Fibroblast of skin of scalp (primary cell): ENCODE data around the gene CNTN4.

Experiments
- DNase-seq: peaks from one replicate; pipeline ENCODE4 v3.0.0-alpha.2; 2013

The CNTN4 gene

DNA sequence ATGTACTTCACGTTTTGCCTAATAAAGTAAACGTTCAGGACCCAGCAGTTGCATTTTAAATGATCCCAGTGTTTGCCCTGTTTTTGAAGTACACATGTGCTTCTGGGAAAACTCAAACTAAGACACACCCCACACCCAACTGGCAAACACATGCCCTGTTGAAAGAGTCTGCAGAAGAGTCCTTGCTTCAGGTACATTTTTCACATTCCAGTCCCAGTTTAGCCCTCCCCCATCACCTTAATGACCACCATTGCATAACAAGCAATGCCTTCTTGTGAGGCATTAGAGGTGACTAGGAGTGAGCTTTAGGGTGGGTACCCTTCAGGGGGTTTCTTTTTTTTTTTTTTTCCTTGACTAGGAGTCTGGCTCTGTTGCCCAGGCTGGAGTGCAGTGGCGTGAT is 322.3 kb downstream of the CNTN4 start:
- no peak for DNase-seq

DNA sequence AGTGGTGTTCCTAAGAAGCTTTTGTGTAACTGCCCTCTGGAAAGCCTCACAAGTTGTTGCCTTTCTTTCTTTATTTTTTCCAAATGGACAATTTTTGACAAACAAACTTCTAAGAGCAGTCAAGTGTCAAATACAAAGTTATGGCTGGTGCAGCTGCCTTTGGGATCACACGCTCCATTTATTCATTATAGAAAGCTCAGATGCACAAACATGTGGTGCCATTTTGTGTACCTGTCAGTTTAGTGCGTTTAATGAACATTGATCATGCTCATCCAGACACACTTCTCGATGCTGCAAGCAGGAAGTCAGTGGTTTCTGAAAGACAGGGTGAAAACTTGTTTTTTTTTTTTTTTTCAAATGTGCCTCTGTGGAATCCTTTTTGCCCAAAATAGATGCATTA is 324.5 kb downstream of the CNTN4 start:
- no peak for DNase-seq

DNA sequence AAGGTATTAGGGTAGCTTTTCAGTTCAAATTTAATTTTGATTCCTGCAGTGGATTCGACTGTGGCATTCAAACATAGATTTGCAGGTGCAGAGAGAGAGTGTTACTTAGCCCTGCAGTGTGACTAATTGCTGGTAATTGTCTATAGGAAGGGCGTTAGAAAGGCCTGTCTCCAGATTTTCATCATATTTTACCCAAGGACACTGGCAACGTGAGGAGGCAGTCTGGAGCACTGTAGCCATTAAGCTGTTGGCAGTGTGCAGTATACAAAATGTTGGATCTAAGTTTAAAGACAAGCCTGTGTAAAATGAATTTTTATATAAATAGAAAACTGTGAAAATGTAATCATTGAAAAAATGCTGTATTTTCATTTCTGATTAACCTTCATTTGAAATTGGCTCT is 342.9 kb downstream of the CNTN4 start:
- no peak for DNase-seq

DNA sequence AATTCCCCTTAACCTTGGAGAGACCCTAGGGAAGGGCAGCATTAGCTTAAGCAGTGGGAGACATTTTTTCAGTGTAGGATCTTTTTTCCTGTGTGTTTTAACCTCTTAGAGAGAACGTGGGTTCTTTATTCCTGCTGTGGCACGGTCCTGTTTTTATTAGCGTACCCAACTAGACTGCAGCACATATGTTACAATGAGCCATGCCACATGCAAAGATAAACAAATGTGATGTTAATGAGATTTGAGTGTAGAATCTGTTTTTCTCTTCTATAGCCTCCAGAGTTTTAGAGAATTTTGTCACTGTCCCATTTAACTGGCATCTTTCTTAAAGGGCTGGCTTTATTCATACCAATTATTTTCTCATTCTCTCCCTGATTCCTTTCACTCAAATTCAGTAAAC is 347.5 kb downstream of the CNTN4 start:
- DNase-seq: no peak

GRCh38 chr3:2452249-2452648 is 353.6 kb downstream of the CNTN4 start:
- no peak for DNase-seq

DNA sequence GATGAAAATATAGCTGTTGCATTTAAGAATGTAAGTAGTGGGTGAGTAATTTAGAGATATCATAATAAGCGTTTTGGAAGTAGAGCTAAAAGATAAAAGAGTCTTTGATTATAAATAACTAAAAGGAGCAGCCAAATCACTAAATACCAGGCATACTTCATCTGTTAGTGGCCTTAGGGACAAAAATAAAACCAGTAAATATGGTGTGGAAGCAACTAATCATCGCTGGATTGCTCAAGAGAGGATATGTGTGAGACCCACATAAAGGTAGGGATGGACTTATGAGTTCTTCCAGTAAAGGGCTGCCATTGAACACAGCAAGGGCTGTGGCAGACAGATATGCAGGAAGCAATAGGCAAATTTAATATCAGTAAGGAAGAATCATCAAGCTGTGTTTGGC is 356.2 kb downstream of the CNTN4 start:
- DNase-seq: no peak

DNA sequence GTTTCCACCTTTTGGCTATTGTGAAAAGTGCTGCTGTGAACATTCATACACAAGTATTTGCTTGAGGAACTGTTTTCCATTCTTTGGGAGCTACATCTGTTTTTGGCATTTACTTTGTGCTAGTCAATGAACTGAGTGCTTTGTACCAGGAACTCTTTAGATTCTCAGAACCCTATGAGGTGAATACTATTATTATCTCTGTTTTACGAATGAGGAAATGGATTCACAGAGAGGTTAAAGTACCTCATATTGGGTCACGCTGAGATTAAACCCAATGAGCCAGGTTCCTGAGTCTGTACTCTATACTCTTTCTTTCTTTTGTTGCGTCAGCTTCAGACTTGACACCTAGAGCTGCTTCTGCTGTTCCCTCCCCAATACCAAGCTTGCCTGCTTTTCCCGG is 358.1 kb downstream of the CNTN4 start:
- DNase-seq: no peak

DNA sequence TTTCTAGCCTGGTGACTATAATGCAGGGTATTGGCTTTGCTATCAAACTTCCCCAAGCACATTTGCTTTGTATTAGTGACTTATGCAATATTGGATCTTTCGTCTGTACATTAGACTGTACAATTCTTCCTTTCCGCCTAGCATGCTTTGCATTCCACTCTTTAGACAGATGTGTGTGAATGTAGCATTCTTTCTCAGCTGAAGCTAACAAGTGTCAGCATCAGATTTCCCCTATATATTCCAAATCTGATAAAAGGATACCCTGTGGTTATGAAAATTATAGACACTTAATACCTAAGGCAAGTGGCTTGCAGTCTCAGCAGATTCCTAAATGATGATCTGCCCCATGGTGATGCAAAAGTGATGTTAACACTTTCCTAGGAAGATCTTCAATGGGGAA is 360.1 kb downstream of the CNTN4 start:
- DNase-seq: peak; percentile 27

DNA sequence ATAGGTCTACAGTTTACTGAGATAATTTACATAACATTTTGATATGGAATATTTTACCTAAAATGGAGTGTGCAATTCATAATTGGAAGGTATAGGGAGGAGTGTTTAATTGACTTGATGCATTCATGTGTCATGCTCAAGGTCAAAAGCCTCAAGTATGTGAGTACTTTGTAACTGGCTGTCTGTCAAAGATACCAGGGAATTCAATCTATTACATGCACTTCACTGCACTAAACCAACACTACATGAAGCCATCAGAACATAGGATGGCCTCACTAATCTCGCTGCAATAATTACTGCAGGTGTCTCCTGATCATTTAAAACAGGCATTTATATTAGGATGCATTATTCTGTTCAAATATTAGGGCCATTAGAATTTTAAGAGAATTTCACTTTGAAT is 367.2 kb downstream of the CNTN4 start:
- DNase-seq: no peak

DNA sequence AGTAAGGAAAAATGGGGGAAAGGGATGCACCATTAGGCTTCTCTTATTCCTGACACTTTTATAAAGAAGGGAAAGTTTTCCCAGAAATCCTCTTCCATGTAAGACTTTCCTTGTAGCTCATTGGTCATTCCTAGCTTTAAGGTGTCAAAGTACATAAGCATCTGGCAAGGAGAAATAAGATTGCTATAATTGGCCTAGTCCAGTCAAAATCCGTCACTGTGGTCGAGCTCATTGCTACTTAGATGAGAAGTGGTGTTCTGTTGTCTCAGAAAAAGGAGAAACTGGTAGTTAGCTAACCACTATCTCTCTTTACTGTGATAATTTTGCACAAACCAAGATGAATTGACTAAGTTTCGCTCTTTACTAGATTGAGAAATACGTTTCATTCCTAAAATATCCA is 370.1 kb downstream of the CNTN4 start:
- no peak for DNase-seq

DNA sequence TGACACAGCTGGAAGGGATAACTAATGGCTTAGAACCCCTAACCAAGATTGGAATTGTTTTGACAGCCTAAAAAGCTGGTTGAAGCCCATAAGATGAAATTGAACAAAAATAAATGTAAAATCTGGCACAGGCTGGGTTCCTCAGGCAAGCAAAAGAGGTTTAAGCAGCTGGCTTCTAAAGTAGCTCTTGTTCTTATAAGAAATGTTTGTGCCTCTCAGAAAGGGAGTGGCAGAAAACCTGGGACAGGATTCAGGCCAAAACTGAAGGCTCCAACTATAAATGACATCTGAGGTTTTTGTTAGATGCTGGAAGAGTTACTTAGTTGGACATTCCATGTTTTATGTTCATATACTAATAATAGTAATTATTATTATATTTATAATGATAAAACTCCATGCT is 378.3 kb downstream of the CNTN4 start:
- no peak for DNase-seq

GRCh38 chr3:2477620-2478019 is 379.0 kb downstream of the CNTN4 start:
- DNase-seq: no peak

DNA sequence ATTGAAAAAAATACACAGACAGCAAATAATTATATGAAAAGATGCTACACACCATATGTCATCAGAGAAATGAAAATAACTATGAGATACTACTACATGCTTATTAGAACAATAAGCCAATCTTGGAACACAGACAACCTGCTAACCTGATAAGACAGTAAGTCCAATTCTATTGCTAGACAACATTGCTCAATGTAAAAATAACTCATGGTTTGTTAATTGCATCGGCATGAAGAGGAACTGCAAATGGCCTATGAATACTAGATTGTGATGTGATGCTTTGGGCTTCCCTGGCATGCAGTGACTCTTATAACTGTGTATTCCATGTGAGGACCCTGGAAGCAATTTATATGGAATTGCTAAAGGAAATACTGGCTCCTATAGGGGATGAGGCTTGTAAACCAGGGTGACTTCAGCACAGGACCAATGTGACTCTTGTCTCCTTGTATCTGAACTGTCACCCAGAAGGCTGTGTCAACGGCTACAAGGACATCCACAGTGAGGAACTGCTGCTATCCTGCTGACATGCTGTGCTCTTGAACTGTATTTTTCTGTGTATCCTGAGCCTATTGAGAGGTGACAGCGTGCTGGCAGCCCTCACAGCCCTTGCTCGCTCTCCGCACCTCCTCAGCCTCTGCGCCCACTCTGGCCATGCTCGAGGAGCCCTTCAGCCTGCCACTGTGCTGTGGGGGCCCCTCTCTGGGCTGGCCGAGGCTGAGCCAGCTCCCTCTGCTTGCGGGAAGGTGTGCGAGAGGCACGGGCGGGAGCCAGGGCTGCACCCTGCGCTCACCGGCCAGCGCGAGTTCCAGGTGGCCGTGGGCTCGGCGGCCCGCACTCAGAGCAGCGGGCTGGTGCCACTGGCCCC is 385.7 kb downstream of the CNTN4 start:
- DNase-seq: no peak

DNA sequence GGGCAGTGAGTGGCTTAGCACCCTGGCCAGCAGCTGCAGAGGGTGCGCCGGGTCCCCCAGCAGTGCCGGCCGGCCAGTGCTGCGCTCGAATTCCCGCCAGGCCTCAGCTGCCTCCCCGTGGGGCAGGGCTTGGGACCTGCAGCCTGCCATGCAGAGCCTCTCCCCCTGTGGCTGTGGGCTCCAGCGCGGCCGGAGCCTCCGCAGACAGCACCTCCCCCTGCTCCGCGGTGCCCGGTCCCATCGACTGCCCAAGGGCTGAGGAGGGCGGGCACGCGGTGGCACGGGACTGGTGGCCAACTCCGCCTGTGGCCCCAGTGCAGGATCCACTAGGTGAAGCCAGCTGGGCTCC is 386.3 kb downstream of the CNTN4 start:
- no peak for DNase-seq

DNA sequence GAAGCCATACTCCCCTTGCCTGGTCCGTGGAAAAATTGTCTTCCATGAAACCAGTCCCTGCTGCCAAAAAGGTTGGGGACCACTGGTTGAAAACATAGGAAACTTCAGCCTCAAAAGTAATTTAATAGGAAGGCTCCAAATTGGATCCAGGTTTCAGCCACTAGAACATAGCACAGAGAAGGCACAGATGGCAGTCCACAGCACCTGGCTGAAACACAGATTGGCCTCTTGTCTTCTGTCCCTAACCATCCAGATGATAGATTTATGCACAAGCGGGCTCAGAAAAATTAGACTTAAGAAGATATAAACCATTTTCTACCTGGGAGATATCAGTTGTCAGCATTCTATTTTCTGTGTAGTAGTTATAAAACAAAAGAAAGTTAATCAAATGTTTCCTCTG is 397.1 kb downstream of the CNTN4 start:
- DNase-seq: no peak

DNA sequence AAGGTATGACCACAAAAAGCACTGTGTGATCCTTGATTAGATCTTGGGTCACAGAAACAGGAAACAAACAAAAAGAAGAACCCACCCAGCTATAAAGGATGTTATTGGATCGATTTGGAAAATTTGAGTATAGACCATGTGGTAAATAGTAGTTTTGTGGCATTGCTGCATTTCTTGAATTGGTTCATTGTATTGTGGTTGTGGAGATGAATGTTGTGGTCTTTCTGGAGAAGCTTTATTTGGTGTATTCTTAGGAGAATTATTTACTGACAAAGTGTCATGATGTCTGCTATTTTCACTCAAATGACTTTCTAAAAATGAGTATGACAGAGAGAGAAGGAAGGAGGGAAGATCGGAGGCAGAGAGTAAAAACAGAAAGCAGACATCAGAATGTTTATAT is 406.2 kb downstream of the CNTN4 start:
- DNase-seq: no peak

GRCh38 chr3:2506776-2507175 is 408.1 kb downstream of the CNTN4 start:
- no peak for DNase-seq

- no peak for DNase-seq
These were observed 412.0 kb downstream of the CNTN4 start for GRCh38 chr3:2510591-2511145.

DNA sequence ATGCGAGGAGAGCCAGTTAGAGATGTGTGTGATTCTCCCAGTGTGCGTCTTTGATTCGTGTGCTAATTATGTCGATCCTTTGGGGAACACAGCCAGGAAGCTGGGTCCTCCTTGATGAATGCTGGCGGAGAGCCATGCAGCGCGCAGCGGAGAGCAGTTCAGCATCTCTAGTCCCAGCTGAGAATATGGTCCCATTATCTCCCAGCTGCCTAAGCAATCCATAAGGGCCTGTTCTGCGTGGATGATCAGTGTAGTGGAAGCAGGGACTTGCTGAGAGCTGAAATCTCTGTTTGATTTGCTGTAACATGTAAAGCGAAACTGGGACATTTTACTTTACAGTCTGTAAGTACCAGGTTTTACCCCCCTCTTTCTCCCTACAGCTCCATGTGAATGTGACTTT is 412.7 kb downstream of the CNTN4 start:
- DNase-seq: peak; percentile 12

DNA sequence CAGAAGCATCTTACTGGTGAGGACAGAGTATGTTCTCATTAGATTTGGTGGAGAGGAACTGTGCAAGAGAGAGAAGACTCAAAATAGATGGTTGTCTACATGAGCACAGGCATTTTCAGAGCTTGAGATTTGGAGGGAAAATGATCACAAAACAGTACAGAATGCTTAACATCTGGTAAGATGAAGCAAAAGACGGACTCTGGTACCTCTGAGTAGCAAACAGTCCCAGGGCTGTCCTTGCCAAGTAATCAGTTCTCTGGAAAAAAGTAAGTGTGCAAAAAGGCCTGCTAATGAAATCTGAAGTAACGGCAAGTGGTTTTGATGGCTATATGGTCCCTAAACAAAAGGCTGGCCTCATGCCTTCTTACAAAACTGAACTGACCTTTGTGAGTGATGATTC is 414.2 kb downstream of the CNTN4 start:
- no peak for DNase-seq

DNA sequence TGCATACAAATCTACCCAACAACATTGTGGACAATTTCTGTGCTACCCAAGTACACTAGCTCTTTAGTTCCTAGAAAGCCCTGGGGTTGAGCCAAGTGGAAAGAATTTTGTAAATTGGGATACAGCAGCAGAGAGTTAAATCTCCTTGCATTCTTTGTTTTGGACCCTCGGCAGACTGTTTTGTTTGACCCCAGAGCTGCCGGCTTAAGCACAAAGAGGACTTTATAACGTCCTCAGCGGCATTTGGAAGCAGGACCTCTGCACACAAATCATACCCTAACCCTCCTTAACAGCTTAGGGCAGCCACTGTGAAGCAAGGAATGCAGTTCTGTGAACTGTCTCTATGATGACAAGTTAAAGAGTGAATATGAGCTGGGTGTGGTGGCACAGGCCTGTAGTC is 415.3 kb downstream of the CNTN4 start:
- DNase-seq: no peak

DNA sequence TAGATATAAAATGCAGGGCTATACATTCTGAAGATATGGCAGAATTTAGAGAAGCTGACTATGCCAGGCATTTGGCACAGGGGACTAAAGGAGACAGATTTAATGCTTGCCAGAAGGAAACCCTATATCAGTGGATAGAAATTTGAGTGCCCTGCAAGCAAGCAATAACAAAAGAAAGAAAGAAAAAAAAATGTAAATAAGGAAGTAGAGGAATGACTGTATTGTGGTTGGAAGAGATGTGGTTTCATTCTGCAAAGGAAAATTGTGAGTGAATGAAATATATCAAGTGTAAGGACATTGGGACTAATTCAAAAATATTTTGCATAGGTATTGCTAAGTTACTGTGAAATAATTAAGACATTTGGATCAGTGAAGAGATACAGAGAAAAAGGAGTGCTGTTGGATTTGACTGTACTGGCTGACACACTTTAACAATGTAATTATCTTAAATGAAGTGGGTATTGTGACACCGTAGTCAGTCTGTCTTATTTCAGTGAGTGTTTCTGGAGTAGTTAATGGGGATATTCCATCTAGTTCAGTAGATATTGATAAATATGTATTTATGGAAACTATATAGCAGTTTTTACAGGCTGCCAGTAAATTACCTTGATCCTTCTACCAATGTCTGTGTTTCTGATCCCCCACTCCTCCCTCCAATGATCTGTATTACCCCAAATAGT is 418.2 kb downstream of the CNTN4 start:
- DNase-seq: no peak

DNA sequence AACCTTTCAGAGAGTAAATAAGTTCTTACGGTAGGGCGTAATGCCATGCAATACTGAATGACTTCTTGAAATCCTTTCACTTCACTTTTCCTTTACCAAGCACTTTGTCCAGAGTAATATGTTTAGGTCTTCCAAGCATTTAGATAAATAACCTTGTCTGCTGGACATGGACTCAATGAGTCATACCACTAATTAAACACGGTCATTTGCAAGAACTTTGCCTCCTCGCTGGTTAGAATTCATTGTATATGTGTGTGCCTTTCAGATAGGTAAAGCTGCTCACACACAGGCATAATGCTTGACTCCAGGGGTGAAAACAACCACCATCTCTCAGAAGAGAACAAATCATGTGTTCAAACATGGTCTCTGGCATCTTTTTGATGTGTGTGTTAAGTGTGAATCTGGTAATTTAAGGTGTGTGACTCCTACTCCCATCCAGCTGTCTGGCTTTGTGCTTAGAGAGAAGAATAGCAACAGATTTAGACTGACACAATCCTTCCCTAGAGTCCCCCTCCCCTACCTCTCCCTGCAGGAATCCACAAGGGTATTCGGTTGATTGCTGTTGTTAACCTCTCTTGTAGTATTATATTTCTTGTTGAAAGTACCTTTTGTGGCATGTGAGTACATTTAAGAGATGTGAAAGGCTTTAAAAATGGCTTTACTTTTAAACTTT is 419.0 kb downstream of the CNTN4 start:
- DNase-seq: no peak
